ENCODE data around the gene ZFP36L2. TPM values are rescaled to one million over a fixed set of nuclear protein-coding genes. Genes with fewer than 3 reads are reported as not detected.

ZFP36L2 gene
- total and polyA plus RNA-seq, 2 experiments from 2014 or later = 37.9 to 38.4 TPM

DNA sequence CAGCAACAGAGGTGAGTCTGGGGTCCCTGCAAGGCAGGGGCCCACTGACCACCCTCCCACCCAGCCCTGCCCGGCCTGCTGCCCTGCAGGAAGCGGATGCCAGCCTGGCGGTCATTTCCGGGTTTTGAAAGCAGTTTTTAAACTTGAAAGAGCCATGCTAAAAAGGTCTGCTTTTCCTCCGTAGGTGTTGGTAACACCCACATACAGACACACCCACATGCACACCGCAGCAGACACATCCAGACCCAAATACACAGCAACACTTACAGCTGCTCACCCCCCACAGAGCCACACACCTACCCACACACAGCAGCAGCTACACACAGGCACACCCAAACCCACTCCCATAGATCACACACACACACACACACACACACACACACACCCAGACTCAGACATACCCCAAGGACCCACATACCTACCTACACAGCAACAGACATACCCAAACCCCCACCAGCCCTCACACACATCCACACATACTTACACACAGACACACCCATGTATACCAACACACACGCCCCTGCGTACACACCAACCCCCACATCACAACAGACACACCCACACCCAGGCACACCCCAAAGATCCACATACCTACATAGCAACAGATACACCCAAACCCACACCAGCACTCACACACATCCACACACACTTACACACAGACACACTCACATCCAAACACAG, 7.6 kb downstream of the ZFP36L2 start:
- H3F3A ChIP-seq (replicated peaks; ENCODE audit: low read depth) = peaks cover 50% of the 10 kb centered on the region
- DNase-seq (ENCODE audit: low spot score) = peak; percentile 74

More for the DNA sequence above, 7.6 kb downstream of the ZFP36L2 start:
- peaks cover 73% of the 10 kb centered on the region for H3K4me1 ChIP-seq (ENCODE audit: insufficient read depth)
- peaks cover 13% of the 10 kb centered on the region; the same call in 1 of the 2 replicates for H3K36me3 ChIP-seq (ENCODE audit: insufficient read depth)
- H3K9me3 Mint-ChIP-seq = no peaks in the 10 kb centered on the region; the same call in 2 of the 3 replicates
- peaks cover 68% of the 10 kb centered on the region for H3K4me1 Mint-ChIP-seq
- peaks cover 19% of the 10 kb centered on the region for H3K79me2 ChIP-seq (replicated peaks; ENCODE audit: insufficient read depth)
- no peak overlapping the region for H2AFZ ChIP-seq
- H3K36me3 Mint-ChIP-seq (ENCODE audit: low read depth) = peaks cover 21% of the 10 kb centered on the region
- H3K27me3 Mint-ChIP-seq (ENCODE audit: insufficient read depth, low read depth, poor library complexity) = peaks cover 16% of the 10 kb centered on the region
- H3K27ac Mint-ChIP-seq = peak overlapping the region; percentile 91
- TF ChIP-seq, protein P1, sequence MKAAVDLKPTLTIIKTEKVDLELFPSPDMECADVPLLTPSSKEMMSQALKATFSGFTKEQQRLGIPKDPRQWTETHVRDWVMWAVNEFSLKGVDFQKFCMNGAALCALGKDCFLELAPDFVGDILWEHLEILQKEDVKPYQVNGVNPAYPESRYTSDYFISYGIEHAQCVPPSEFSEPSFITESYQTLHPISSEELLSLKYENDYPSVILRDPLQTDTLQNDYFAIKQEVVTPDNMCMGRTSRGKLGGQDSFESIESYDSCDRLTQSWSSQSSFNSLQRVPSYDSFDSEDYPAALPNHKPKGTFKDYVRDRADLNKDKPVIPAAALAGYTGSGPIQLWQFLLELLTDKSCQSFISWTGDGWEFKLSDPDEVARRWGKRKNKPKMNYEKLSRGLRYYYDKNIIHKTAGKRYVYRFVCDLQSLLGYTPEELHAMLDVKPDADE (IDR thresholded peaks at IDR 0.05) = peak; percentile 73
- 0 out of 2 replicates have a peak, but pooled peaks have one; percentile 28 for TF ChIP-seq POLR2AphosphoS5 (IDR thresholded peaks at IDR 0.05; ENCODE audit: low read depth)
- TF ChIP-seq EZH2phosphoT487 (IDR thresholded peaks at IDR 0.05; ENCODE audit: unreplicated experiment) = no peak
- TF ChIP-seq, protein P2, sequence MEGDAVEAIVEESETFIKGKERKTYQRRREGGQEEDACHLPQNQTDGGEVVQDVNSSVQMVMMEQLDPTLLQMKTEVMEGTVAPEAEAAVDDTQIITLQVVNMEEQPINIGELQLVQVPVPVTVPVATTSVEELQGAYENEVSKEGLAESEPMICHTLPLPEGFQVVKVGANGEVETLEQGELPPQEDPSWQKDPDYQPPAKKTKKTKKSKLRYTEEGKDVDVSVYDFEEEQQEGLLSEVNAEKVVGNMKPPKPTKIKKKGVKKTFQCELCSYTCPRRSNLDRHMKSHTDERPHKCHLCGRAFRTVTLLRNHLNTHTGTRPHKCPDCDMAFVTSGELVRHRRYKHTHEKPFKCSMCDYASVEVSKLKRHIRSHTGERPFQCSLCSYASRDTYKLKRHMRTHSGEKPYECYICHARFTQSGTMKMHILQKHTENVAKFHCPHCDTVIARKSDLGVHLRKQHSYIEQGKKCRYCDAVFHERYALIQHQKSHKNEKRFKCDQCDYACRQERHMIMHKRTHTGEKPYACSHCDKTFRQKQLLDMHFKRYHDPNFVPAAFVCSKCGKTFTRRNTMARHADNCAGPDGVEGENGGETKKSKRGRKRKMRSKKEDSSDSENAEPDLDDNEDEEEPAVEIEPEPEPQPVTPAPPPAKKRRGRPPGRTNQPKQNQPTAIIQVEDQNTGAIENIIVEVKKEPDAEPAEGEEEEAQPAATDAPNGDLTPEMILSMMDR (conservative IDR thresholded peaks at IDR 0.05; ENCODE audit: low read depth in 2 of 2) = no peak
- TF ChIP-seq, protein P3, sequence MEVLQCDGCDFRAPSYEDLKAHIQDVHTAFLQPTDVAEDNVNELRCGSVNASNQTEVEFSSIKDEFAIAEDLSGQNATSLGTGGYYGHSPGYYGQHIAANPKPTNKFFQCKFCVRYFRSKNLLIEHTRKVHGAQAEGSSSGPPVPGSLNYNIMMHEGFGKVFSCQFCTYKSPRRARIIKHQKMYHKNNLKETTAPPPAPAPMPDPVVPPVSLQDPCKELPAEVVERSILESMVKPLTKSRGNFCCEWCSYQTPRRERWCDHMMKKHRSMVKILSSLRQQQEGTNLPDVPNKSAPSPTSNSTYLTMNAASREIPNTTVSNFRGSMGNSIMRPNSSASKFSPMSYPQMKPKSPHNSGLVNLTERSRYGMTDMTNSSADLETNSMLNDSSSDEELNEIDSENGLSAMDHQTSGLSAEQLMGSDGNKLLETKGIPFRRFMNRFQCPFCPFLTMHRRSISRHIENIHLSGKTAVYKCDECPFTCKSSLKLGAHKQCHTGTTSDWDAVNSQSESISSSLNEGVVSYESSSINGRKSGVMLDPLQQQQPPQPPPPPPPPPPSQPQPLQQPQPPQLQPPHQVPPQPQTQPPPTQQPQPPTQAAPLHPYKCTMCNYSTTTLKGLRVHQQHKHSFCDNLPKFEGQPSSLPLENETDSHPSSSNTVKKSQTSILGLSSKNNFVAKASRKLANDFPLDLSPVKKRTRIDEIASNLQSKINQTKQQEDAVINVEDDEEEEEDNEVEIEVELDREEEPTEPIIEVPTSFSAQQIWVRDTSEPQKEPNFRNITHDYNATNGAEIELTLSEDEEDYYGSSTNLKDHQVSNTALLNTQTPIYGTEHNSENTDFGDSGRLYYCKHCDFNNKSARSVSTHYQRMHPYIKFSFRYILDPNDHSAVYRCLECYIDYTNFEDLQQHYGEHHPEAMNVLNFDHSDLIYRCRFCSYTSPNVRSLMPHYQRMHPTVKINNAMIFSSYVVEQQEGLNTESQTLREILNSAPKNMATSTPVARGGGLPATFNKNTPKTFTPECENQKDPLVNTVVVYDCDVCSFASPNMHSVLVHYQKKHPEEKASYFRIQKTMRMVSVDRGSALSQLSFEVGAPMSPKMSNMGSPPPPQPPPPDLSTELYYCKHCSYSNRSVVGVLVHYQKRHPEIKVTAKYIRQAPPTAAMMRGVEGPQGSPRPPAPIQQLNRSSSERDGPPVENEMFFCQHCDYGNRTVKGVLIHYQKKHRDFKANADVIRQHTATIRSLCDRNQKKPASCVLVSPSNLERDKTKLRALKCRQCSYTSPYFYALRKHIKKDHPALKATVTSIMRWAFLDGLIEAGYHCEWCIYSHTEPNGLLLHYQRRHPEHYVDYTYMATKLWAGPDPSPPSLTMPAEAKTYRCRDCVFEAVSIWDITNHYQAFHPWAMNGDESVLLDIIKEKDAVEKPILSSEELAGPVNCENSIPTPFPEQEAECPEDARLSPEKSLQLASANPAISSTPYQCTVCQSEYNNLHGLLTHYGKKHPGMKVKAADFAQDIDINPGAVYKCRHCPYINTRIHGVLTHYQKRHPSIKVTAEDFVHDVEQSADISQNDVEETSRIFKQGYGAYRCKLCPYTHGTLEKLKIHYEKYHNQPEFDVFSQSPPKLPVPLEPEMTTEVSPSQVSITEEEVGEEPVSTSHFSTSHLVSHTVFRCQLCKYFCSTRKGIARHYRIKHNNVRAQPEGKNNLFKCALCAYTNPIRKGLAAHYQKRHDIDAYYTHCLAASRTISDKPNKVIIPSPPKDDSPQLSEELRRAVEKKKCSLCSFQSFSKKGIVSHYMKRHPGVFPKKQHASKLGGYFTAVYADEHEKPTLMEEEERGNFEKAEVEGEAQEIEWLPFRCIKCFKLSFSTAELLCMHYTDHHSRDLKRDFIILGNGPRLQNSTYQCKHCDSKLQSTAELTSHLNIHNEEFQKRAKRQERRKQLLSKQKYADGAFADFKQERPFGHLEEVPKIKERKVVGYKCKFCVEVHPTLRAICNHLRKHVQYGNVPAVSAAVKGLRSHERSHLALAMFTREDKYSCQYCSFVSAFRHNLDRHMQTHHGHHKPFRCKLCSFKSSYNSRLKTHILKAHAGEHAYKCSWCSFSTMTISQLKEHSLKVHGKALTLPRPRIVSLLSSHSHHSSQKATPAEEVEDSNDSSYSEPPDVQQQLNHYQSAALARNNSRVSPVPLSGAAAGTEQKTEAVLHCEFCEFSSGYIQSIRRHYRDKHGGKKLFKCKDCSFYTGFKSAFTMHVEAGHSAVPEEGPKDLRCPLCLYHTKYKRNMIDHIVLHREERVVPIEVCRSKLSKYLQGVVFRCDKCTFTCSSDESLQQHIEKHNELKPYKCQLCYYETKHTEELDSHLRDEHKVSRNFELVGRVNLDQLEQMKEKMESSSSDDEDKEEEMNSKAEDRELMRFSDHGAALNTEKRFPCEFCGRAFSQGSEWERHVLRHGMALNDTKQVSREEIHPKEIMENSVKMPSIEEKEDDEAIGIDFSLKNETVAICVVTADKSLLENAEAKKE (CRISPR knock-in tag; IDR thresholded peaks at IDR 0.05) = no peak
- no peak for TF ChIP-seq STAT1 (IDR thresholded peaks at IDR 0.05; ENCODE audit: unreplicated experiment)
- TF ChIP-seq NANOG (IDR thresholded peaks at IDR 0.05; ENCODE audit: borderline replicate concordance) = peak; percentile 55; the same call in 1 of the 2 replicates
- peak overlapping the region; percentile 79 for H3K4me2 ChIP-seq
- peak overlapping the region; percentile 77 for H3K4me3 Mint-ChIP-seq
- H3K27me3 ChIP-seq (ENCODE audit: insufficient read depth) = no peaks in the 10 kb centered on the region
- H3K27ac ChIP-seq (ENCODE audit: low read depth) = peak overlapping the region; percentile 96
- H3K9me2 ChIP-seq (ENCODE audit: insufficient read depth) = no peaks in the 10 kb centered on the region
- H4K20me1 ChIP-seq (replicated peaks; ENCODE audit: insufficient read depth) = peaks cover 6% of the 10 kb centered on the region
- ATAC-seq = no peak
- peak overlapping the region; percentile 97 for H3K4me3 ChIP-seq

All from GM23338 (cell line).